Fibroblast of skin of right biceps (primary cell): ENCODE results near the gene XCR1.

Source experiments
- DNase-seq: peaks from one replicate; pipeline ENCODE4 v3.0.0-alpha.2; 2013

XCR1 gene

DNA sequence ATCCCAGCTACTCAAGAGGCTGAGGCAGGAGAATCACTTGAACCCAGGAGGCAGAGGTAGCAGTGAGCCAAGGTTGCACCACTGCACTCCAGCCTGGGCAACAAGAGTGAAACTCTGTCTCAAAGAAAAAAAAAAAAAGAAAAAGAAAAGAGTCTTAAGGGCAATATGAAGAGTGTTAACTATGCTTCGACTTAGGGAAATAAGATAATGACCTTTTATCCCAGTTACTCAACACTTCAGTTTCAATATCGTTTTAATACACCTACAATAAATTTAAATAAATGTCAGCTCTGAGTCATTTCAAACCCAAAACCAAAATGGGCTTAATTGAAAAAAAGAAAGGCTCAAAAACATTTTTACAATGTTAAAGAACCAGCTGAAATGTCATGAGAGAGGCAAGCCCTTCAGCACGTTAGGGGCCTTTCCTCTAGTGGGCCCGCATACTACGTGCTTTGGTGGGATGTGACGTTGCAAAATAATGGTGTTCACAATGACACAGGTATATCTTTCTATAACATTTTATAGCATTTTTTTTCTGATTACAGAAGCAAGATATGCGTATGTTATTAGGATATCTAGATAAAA lies 47.0 kb downstream of the XCR1 start:
- DNase-seq: no peak

DNA sequence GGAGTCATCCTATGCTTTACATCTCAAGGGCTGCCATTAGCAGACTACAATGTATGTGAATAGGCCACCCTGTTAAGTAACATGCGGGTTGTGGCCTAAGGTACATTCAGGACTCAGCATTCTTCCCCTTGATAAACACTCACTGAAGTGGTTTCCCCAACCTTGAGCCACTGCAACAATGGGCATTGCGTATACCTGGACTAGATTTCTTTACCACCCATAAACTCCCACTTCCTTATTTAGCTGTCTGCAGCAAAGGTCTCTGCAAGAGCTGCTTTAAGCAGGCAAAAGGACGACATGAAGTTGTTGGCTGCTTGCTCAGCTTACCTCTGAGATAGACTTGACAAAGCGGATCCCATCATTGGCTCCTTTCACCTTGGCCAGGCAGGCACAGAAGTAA lies 47.9 kb downstream of the XCR1 start:
- DNase-seq: no peak

DNA sequence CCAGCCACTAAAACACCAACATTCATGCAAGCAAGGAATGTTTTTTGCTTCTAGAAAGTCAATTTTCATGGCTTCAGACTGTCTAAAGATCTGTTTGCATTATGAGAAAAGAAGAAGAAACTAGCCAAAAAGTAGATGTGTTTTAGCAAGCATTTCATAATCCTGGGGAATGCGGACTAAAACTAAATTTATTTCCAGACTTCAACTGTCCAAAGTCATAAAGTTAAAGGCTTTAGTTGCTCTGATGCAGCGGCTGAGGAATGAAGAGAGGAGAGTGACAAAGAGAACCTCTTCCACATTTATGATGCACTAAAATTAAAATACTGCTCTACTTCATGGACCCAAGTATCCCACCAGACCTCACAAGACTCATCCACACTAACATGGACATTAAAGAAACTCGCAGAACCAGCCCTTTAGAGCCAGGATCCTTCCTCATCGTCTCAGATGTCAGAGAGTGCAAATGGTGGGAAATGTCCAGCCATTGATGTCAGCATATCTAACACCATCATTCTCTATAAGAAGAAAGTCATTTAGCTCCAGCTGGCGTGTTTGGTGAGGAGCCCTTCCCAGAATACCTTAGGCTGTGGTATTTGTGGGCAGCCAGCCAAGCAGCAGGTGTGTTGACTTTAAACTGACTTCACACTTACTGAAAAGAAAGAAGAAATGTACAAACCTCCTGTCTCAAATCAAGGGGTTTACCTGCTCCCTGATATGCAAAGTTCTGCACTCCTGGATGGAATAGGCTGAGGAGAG lies 49.1 kb downstream of the XCR1 start:
- no peak for DNase-seq

DNA sequence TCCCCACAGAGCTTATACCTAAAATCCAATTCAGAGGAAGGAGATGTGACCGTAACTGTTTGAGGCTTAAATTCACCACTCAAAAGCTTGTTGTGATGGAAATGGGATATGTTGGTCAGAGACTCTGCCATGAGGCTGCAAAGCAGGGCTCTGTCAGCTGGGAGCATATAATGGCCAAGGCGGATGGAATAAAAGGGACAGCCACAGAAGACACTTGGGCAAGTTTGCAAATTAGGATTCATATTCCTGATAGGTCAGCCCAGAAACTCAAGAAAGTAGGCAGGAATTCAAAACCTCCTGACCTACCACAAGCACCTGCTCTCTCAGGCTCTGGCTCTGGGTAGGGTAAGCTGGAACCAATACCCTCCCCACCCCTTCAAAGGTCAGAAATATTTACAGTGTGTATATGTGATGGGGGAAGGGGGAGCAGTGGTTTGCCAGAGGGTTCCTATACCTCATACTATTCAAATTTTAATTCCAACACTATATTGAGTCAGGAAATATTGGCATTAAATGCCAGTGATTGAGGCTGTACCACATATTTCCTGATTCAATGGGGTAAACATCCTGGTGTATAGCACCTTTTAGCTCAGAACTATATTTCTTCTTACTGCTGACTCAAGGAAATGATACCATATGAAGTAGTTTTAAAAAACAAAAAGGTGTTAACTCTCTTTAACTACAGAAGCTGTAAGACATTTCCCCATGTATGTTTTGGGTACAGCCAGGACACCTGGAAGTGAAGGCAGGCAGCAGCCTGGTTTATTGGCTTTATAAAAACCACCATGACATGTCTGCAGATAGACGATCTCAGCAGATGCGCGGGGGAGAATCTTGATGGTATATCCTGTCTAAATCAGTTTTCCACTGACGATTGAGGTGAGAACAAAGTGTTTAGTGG lies 50.8 kb downstream of the XCR1 start:
- no peak for DNase-seq

DNA sequence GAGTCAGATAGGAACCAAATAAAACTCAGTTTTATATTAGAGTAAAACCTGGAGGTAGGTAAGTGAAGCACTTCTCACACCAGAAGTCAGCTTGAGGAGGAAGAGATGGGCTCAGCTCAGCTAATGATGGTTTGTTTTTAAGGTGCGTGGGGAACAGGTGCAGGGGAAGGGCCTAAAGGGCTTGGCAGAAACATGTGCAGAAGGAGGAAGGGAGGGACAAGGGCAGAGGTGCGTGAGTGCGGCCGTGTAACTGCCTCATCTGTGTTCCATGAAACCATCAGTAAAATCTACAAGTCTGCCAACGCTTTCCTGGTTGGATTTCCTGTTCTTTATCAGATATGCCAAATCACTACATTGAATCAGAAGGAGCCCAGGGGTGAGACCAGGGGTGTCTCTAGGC lies 51.6 kb downstream of the XCR1 start:
- no peak for DNase-seq

DNA sequence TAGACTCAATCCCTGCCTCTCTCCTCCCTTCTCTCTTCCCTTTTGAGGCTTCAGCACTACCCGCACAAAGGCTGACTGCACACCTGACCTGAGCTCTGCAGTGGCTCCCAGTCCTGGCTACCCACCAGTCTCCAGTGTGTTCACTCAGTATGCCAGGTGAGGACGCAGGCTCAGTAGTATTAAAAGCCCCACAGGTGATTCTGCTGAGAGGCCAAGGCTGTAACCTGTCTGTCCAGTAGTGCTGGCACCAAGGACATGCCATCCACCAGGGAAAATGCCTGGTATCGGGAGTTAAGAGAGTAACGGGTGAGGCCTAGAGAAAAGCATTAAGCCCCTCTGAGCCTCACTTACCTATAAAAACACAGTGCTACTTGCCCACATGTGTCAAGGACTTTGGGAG lies 52.6 kb downstream of the XCR1 start:
- no peak for DNase-seq

DNA sequence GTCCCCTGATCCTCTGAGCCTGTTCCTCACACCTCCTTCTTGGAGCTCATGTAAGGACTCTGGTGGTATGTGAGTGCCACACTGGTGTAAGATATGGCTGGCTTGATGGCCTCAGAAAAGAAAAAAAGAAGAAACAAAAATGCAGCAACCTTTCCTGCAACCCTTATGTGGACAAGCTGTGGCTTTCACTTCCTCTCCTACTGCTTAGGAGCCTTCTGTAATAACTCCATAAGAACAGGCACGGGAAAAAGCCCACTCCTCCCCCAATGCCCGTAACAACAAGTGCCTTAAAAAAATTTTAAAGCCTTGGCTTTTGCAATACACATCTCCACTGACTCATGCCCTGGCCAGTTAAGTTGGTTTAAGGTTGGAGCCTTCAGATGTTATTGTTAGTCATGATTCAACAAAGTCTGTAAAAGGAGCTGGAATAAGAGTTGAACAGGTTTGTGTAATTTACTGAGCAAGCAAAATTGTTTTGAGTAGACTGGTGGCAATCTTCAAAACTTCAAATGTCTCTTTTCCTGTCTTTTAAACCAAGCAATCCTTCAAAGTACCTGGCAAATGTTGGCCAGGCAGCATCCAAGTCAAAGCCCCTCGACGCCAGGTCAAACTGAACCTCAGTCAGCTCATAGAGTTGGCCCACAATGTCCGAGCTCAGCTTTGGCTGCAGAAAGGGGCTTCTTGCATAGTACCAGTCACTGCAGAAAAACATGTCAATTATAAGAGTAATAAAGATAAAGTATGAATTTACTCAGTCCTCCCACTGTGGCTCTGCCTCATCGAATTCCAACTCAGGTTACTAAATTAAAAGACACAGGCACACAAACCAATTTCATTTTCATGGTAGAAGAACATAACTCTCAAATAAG lies 54.5 kb downstream of the XCR1 start:
- peak; percentile 85 for DNase-seq

DNA sequence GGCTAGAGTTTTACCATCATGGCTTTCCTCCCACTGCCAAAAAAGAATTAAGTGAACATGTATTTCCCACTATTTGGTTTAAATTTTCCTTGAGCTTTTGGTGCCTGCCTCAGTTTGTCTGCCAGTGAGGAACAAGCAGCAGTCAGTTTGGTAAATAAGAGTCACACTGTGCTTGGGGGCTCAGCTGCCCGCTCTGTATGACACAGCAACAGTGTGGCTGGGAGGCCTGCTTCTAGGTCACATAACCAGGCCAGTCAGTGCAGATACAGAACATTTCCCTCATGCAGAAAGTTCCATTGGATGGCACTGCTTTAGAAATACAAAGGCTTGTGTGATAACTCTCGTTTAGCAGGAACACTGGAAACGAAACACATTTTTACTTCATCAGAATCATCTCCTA lies 57.3 kb downstream of the XCR1 start:
- no peak for DNase-seq

DNA sequence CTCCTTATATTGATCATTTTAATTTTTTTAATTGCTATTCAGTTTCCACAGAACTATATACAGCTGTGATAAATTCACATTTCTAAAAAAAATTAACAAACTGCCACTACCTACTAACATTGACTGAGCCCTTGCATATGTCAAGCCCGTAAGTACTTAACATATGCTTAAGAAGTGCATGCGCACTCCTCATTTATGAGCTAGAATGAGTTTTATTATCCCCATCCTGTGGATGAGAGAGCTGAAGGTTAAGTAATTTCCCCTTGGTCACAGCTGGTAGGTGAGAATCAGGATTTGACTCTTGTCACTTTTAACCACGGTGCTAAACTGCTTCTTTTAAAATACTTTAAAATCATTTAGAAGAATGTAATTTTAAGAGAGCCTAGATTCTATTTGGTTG lies 58.2 kb downstream of the XCR1 start:
- no peak for DNase-seq

DNA sequence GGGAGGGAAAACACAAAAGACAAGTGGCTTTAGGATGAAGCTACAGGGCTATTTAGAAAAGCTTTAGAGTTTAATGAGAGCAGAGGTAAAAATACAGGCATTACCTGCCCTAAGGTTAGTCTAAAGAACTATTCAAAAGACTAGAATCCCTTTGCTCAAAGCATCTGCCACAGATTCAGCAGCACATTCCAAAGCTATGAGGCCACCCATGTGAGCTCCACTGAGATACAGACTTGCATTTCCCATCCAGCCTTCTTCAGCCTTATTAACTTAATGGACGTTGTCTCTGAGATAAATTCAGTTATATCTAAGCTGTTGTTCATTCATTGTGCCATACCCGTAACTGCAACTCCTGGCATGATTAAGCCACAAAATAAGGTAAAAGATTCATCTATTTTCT lies 58.6 kb downstream of the XCR1 start:
- peak; percentile 69 for DNase-seq

DNA sequence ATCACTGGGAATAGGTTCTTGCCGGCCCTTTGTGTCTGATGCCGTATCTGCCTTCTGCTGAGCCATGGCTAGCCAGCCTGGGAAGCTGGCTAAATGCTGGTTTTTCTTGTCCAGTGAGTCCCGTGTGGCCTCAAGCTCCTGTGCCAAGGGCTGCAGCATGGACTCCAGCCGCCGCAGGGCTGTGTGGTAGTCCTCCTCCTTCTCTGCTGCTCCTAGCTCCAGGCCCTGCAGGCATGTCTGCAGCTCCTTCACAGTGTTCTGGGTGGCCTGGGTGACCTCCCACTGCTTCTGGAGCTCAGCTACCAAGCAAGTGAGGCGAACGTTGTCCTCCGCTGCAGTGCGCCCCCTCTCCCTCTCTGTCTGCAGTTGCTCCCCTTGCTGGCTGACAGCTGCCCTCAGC lies 59.1 kb downstream of the XCR1 start:
- DNase-seq: no peak

DNA sequence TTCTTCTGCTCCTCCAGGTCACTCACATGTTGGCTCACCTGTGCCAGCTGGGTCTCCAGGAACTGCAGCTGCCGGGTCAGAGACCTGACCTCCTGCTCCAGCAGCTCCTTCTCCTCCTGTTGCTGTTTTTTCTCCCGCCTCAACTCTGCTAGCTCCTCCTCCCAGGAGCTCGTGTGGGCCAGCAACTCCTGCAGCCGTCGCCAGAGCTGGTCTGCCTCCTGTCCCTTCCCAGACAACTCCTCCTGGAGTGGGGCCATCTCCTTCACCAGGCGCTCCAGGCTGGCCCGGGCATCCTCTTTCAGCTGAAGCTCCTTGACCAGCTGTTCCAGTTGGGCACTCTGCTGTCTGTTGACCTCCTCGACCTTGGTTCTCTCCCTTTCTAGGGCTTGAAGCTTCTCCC lies 59.6 kb downstream of the XCR1 start:
- no peak for DNase-seq
